GM18907 (cell line): ENCODE results near the gene BAHD1.

Source experiments
- ATAC-seq: cut with Tn5 transposase; IDR thresholded peaks from one replicate; pipeline ENCODE4 v1.9.1; 2021; ENCODE audit warnings: mild to moderate bottlenecking, moderate library complexity; ENCODE audit not compliant: unreplicated experiment

The BAHD1 gene

GRCh38 chr15:40421246-40422157 lies 19.3 kb upstream of the BAHD1 start:
- peak; percentile 79 for ATAC-seq

DNA sequence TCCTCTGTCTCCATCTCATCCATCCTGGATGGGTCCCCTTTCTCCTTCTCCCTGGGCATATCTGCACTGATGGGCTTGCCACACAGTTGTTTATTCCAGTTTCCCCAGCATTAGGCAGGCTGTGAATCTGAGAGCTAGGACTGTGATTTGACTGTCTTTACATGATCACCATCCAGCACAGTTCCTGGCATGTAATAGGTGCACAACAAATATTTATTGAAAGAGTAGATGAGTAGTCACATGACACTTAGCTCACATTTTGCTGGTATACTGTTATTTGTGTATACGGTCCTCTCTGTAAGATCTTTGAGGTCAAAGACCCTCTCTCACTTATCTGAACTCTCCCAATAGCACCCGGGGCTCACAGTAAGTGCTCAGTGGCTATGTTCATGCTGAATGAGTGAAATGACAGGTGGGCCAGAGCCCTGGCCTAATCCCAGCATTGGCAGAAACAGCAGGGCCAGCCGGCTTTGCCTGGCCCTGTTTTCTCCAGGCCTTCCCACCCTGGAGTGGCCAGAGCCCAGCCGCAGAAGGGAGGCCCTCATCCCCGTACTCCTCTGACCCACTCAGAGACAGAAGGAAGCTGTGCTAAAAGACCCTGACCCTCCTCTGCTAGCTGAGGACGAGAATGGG lies 16.2 kb upstream of the BAHD1 start:
- no peak for ATAC-seq

DNA sequence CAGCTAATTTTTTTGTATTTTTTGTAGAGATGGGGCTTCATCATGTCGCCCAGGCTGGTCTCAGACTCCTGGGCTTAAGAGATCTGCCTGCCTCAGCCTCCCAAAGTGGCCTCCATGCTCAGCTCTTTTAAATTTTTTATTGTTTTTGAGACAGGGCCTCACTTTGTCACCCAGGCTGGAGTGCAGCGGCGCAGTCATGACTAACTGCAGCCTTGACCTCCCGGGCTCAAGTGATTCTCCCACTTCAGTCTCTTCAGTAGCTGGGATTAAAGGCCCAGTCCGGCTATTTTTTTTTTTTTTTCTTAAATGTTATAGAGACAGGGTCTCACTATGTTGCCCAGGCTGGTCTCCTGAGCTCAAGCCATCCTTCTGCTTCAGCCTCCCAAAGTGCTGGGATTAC lies 15.1 kb upstream of the BAHD1 start:
- ATAC-seq: no peak

DNA sequence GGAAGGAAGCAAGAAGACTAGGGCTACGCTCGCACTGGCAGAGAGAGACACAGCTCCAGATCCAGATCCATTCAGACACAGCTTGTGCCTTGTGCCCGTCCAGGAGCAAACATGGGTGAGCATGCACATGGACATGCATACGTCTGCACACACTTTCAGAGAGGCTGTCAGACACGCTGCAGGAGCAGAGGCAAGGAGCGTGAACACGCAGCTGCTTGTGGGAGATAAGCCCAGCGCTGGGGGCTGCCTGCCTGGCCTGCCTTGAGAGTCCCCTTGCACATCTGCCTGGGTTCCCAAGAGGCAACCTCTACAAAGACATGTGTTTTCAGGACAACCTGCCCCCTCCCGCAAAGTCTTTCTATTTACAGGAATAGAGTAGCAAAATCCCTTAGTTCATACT lies 13.6 kb upstream of the BAHD1 start:
- no peak for ATAC-seq

DNA sequence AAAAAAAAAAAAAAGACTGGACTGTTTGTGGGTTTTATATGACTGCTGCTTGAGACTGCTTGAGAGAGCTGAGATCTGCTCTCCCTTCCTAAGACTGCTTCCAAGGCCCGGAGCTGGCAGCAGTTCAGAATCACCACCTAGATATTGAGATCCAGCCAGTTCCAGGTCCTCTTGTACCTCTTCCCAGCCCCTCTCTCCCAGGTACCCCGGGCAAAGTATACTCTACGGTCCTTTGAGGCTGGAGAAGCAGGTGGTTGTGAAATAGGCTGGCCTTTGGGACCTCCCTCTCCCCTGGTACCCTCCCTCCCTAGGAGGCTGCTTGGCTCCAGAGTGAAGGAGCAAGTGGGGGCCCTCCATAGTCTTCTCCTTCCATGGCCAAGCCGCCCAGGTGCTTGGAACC lies 12.6 kb upstream of the BAHD1 start:
- ATAC-seq: no peak

DNA sequence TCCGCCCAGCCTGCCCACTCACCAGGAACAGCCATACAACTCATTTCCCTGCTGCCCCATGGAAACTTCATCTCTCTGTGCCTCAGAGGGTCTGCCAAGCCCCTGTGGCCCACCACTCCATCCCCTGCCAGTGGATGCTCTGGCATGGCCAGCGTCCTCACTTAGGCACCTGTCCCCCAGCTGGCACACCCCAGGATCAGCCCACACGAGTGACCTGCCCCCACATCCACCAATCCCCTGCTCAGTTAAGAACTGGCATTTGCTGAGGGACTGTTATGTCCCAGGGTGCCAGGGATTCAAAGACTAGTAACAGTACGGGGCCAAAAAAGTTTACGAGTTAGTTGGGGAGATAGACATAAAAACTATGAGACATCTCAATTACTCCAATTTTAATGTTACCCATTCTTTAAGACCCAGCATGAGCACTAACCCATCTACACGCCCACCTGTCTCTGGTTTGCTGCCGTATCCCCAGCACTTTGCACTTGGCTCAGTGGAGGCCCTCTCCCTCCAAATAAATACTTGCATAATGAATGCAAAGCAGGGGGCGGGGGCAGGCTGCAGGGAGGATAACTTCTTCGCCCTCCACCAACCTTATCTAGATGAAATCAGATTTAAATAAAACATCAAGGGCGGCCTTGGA lies 11.6 kb upstream of the BAHD1 start:
- no peak for ATAC-seq

- no peak for ATAC-seq
Observed at GRCh38 chr15:40430271-40430805, 10.4 kb upstream of the BAHD1 start.

DNA sequence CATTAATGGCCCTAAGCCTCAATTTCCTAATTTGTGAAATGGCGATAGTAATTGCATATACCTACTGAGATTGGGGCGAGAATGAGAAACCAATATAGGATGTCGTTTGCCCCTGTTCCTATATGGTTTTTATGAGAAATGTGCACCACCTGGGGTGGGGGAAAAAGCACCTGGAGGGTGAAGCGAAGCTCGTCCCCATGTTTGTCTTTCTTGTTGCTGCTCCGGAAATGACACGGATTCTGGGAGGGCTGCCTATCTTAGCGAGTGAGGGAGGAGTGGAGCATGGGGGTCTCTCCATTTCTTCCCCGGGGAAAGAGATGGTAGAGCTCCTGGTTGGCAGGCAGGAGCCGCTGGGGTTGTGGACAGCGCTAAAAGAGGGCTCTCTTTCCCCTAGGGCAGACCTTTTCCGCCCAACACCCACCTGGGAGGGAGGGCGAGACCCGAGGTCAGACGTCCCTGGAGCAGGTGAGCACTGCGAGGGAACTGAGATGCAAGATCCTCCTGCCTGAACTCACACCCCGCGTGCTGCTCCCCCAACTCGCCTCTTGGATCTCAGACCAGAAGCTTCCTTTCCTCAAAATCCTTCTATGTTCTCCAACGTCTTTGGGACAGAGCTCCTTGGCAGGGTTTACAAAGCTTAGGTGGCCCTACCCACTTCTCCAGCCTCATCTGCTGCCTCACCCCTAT lies 5.6 kb upstream of the BAHD1 start:
- ATAC-seq: no peak

GRCh38 chr15:40435710-40436089 lies 5.1 kb upstream of the BAHD1 start:
- ATAC-seq: no peak

DNA sequence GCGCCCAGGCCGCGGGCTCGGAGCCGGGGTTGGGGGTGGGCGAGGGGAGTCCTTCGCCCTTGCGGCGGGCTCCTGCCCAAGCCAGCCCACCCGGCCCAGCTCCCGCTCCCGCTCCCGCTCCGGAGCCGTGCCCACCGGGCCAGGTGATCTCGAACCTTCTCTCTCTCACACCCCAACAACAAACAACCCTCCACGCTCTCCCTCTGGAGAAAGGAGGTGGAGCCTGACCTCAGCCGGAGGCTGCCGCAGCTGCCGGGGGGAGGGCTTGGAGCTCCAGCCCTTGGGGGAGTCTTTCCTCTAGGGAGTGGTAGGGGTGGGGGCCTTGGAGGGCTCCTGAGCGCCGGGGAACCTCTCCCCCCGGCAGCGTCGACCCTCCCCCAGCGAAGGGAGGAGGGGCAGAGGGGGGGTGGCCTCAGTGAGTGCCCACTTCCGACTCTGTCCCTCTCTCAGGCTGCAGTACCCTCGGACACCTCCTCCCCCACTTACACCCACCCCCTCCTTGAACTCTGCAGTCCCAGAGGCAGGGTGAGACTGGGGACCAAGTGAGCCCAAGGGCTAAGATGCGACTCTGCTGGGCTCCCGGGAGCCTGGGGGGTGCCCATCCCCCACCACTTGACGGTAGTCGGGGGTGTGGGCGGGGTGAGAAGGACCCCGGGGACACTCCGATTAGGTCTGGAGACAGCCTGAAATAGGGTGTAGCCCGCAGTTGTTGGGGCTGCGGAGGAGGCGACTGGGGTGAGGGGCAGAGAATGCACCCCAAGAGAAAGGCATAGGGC lies 4.4 kb upstream of the BAHD1 start:
- ATAC-seq: no peak

DNA sequence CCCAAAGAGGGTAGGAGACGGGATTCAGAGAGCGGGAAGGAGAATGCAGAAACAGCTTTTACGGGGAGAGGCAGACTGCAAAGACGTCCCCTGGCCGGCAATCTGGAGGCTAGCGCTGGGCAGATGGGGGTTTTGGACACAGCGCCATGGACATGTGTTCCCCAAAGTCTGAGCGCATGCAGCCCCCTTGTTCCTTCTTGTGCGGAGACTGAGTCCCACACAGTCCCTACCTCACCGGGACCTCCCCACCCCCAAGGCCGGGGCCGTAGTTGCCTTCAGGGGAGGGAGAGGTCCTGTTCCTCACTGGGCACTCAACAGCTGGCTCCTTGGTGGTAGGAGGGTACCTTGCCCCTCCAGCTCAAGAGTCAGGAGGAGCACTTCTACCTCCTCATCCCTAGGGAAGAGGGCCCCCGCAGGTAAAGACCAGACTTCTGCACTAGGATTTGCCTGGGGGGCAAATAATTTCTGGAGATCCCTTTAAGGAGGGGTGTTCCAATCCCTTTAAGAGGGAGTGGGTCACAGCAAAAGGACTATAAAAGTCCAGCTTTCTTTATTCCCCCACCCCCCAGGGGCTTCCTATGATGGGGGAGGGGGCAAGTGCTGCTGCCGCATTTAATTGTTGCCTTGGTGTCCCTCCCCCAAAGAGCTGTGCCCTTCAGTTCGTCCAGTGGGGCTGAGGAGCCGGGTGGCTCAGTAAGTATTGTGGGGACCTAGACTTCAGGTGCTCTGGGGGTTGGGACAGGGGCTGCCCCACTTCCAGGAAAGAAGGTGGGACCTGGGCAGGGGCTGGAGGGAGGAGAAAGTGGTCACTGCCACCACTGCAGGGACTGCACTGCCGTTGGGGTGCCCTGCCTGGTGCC lies 3.6 kb upstream of the BAHD1 start:
- no peak for ATAC-seq

- no peak for ATAC-seq
Observed at GRCh38 chr15:40437752-40438687, 2.7 kb upstream of the BAHD1 start.

DNA sequence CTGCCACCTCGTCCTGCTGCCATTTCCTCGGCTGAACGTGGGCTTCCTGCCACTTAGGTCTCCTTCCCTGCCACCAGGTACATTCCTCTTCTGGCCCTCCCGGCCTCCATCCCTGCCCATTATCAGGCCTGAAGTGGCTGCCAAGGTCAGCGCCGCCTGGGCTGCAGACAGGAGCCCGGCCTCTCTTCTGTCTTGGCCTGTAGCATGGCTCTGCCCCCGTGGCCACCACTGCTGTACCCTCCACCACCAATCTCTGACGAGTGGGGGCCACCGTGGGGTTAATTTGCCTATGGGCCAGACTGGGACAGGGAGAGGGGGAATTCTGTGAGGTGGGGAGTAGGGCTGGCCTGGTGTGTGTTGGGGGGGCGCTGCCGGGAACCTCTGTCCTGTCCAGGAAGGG lies 2.0 kb upstream of the BAHD1 start:
- no peak for ATAC-seq

DNA sequence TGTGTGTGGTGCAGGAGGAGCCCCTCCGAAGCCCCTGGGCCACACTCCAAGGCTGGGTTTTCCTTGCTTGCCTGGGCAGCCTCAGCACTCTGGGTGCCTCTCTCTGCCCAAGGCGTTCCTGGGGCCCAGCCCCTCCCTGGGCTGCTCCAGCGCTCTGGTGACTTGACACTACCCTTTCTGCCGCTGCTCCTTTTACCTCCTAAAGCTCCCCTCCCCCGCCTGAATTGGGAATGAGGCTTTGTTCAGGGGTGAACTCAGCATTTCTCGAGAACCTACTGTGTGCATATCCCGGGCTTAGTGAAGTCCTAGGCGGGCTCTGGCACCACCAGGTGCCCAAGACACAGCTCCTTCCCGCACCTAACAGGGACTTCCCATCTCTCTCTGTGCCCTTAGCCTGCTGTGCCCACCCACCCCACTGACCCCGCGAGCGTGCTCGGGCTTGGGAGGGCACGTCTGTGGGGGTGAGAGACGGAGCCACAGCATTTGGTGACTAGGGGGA lies 1.2 kb upstream of the BAHD1 start:
- no peak for ATAC-seq

DNA sequence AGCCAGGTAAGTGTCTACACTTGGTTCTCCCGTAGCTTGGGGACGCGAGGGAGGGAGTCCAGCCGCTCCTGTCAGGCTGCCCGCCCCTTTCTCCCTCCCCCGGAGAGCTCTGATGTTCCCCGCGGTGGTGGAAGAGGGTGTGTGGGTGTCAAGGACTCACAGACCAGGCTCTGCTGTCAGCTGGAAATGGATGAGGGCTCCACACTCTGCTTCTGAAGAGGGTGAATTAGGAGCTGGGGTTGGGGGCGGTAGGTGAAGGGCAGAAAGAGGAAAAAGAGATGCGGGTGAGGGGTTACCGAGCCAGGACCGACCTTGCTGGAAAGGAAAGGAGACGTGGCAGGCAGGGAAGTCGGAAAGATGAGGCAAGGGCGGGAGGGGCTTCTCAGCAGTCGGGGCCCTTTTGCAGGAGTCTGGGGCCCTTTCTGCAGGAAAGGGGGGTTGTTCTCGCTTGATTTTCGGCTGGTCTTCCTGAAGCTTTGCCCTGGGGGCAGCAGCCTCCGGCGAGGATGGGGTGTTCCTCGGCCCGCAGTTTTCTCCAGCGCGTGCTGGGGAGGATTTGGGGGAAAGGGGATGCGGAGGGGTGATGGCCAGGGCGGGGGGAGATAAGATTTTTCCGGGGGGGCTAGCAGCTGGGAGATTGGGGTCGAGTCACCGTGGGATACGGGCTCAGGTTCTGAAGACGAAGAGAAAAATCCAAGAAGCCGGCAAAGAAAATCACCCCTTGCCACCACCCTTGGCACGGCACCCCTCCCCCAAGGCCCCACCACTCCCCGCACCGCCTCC lies 602 bp upstream of the BAHD1 start:
- ATAC-seq: no peak

DNA sequence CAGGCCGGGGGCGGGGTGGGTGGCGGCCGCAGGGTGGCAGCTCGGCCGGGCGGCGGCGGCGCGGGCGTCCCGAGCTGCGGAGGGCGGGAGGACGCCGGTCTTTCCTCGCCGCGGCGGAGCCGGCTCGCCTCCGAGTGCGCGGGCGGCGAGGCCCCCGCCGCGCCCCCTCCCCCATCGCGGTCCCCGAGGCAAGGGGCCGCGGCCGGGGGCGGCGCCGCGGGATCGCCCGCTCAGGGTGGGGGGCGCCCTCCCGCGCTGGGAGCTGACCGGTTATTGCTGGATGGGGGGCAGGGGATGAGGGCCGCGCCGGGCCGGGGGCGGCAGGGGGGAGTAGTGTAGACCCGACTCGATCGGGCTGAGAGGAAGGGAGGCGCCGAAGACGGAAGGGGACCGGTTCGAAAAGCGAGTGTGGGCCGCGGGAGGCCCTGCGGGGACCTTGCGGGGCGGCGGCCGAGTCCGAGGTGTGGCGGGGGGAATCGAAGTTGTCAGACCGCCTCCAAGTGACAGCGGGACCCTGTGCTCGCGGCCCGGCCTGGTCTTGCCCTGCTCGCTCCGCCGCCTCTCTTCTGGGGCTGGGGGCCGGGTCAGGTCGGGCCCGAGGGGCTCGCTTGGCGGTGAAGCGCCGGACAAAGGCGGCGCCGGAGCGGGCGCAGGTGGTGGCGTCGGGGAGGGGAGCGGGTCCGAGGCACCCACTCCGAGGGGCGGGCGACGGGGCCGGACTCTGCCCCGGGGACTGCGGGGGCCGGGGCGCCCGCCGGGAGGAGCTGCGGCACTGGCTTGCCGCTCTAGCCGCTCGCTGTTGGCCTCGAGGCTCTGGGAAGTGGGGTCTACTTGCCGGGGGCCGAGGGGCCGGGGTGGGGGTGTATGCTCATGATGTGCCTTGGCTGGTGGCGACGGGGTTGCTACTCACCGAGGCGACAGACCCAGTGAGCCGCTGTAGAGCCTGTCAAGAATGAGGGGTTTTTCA lies 1.1 kb downstream of the BAHD1 start:
- ATAC-seq: no peak
